GM19025 (cell line): ENCODE results near the gene EIF3B.

ENCODE experiments used
- ATAC-seq: cut with Tn5 transposase; IDR thresholded peaks from one replicate; pipeline ENCODE4 v1.9.1; 2021; ENCODE audit warnings: mild to moderate bottlenecking, low read depth, moderate library complexity; ENCODE audit not compliant: unreplicated experiment

The EIF3B gene

GRCh38 chr7:2421943-2422310 lies 67.3 kb downstream of the EIF3B start:
- ATAC-seq, result no peak

GRCh38 chr7:2425749-2426148 lies 71.1 kb downstream of the EIF3B start:
- ATAC-seq, result no peak
